Testis (tissue), 3 donors: Measurements from ENCODE around the gene DIDO1. TPM values are rescaled to one million over a fixed set of nuclear protein-coding genes. Genes with fewer than 3 reads are reported as not detected.

Experiments used
- DNase-seq: peaks from one replicate; pipeline ENCODE4 v3.0.0-alpha.2; 2019
- H3K27ac ChIP-seq, 2 donors: fragments of 200-600 bp; sonication (generic); one replicate each; pipeline ENCODE4 v1.5.1; 2019
- H3K27me3 ChIP-seq: fragments of 200-600 bp; sonication (generic); one replicate; pipeline ENCODE4 v1.5.1; 2019
- H3K36me3 ChIP-seq: fragments of 200-600 bp; sonication (generic); one replicate; pipeline ENCODE4 v1.5.1; 2017; ENCODE audit warnings: low read depth; ENCODE audit errors: missing control alignments
- H3K4me1 ChIP-seq: fragments of 200-600 bp; sonication (generic); one replicate; pipeline ENCODE4 v1.5.1; 2019
- H3K4me3 ChIP-seq, 2 donors: fragments of 200-600 bp; sonication (generic); one replicate each; pipeline ENCODE4 v1.5.1; 2017 to 2019
- H3K9me3 ChIP-seq: fragments of 200-600 bp; sonication (generic); one replicate; pipeline ENCODE4 v1.5.1; 2017
- POLR2A ChIP-seq: fragments of 450-650 bp; IDR thresholded peaks from one replicate; pipeline ENCODE4 v1.6.1; 2017; ENCODE audit warnings: antibody characterized with exemption, mild to moderate bottlenecking, moderate library complexity
- WGBS, 2 donors: methylation state at CpG; one replicate each; pipeline ENCODE4 v1.1.5; 2018; 5-methylcytosine and 5-hydroxymethylcytosine counted together
- intact Hi-C: fragments of 100-400 bp; cut with DNase I; formaldehyde crosslinking; loops from one replicate; pipeline ENCODE4 v1.15.1; 2023; ENCODE audit warnings: low total_unique reads
- polyA plus RNA-seq: library from polyadenylated mRNA; stranded (reverse); fragments of 350-450 nt; fragmentation: Illumina TruSeq; extraction: RNeasy Lipid Tissue Mini Kit (QIAGEN cat#74804); gene quantifications from one replicate; pipeline ENCODE4 v1.2.3, GENCODE V29; 2014; ENCODE audit warnings: low read depth, low replicate concordance; ENCODE audit not compliant: insufficient read depth
- total RNA-seq, 2 donors: library from RNA; depleted of rRNA; stranded (reverse); fragments of >200 nt; gene quantifications; one replicate each; pipeline ENCODE4 v1.2.3, GENCODE V29; 2016
- TF ChIP-seq, protein P1 (sequence below), 3 experiments: fragments of 450-650 bp in 2 of 3; fragments of 200-600 bp in 1 of 3; sonication (generic) in 1 of 3; IDR thresholded peaks; one replicate each; pipeline ENCODE4 v1.5.1; 2016 to 2019; ENCODE audit warnings: antibody characterized with exemption in 3 of 3, mild to moderate bottlenecking in 2 of 3, moderate library complexity in 1 of 3

The DIDO1 gene
- total and polyA plus RNA-seq, 3 donors from 2014 or later: 50.5 to 99.7 (median 98.6) TPM

DNA sequence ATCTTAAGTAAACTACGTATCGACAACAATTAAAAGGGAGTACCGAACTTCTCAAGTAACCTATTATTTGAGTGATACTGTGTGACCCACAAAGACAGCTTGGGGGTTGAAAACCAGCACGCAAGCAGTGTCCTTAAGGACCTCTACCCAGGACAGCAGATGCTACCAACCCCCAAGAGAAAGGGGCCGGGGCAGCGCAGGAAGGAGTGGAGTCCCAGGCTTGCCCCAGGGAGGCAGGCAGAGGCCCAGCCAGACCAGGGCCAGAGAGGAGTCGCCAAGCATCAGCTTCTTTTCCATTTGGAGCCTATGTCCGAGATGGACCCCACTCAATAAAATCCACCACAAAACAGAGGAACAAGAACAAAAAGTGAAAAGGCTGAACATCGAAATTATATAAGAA, 11.9 kb downstream of the DIDO1 start:
- Histone ChIP-seq H3K9me3 (no peaks in the 10 kb centered on the region), H3K4me3 (no peak overlapping the region), H3K36me3 (no peaks in the 10 kb centered on the region), H3K4me1 (peaks cover 16% of the 10 kb centered on the region), H3K27ac (no peak overlapping the region), H3K27me3 (no peaks in the 10 kb centered on the region)
- WGBS, 2 donors: 73 to 74% methylated on average over 9 of the region's 9 CpGs
- TF ChIP-seq, protein P1, sequence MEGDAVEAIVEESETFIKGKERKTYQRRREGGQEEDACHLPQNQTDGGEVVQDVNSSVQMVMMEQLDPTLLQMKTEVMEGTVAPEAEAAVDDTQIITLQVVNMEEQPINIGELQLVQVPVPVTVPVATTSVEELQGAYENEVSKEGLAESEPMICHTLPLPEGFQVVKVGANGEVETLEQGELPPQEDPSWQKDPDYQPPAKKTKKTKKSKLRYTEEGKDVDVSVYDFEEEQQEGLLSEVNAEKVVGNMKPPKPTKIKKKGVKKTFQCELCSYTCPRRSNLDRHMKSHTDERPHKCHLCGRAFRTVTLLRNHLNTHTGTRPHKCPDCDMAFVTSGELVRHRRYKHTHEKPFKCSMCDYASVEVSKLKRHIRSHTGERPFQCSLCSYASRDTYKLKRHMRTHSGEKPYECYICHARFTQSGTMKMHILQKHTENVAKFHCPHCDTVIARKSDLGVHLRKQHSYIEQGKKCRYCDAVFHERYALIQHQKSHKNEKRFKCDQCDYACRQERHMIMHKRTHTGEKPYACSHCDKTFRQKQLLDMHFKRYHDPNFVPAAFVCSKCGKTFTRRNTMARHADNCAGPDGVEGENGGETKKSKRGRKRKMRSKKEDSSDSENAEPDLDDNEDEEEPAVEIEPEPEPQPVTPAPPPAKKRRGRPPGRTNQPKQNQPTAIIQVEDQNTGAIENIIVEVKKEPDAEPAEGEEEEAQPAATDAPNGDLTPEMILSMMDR (IDR thresholded peaks at IDR 0.05): no peak
- no peak for TF ChIP-seq POLR2A
- intact Hi-C loops: no loop called here
- DNase-seq: no peak

DNA sequence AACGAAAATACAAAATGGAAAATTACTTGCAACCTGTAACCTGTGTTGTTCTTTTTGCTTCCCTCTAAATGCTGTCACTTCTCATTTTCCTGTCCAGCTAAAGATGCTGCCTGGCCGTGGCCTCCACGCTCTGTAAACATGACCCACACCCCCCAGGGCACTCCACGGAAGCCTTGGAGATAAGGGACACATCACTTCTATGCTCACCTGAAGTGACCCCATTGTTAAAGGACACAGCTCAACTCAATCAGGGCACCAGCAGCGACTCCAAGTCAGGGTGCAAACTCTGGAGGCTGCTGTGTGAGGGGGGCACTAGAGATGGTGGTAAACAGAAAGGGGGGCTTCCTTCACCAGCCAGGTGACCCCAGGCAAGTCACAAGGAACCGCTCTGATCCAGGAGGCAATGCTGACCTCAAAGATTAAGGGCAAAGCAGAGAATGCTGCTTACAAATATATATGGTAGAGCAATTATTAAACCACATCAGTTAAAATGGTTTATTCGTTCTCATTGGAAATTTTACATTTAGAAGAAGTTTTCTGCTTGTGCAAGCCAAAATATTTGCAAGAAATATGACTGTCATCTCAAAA, 13.2 kb downstream of the DIDO1 start:
- Histone ChIP-seq H3K27me3 (no peaks in the 10 kb centered on the region), H3K27ac (no peak overlapping the region), H3K4me3 (no peak overlapping the region), H3K36me3 (no peaks in the 10 kb centered on the region), H3K9me3 (no peaks in the 10 kb centered on the region), H3K4me1 (peaks cover 16% of the 10 kb centered on the region)
- intact Hi-C loops: no loop called here
- TF ChIP-seq POLR2A: no peak
- TF ChIP-seq, protein P1 (IDR thresholded peaks at IDR 0.05): no peak
- WGBS, 2 donors: 74 to 77% methylated on average over 7 of the region's 7 CpGs
- no peak for DNase-seq

DNA sequence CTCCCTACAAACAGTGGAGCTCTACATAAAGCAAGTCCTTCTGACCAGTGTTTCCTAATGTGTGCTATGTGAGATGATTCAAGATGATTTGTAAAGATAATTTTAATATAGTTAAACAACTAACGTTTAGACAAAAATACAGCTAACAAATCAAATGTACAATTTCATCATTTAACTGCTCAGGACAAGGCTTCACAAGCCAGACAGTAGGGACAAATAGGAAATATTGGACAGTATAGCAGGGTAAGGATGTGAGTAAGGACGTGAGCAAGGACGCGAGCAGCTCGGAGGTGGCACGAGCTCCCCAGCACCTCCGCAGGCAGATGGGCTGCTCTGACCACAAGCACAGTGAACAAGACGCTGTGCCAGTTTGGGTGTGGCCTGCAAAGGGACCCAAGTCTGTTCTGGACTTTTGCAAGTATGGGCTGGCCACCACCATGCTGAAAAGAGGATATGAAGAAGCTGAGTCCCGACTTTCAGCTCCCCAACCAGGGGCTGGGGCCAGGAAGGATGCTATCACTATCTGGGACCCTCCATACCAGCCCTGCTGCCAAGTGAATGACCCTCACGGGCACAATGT, 14.5 kb downstream of the DIDO1 start:
- Histone ChIP-seq H3K27ac (no peak overlapping the region), H3K27me3 (no peaks in the 10 kb centered on the region), H3K36me3 (no peaks in the 10 kb centered on the region), H3K4me3 (no peak overlapping the region), H3K4me1 (peaks cover 14% of the 10 kb centered on the region), H3K9me3 (no peaks in the 10 kb centered on the region)
- no peak for TF ChIP-seq POLR2A
- TF ChIP-seq, protein P1 (IDR thresholded peaks at IDR 0.05): no peak
- intact Hi-C loops: no loop called here
- WGBS, 2 donors: 83 to 87% methylated on average over 10 of the region's 10 CpGs
- DNase-seq: no peak

DNA sequence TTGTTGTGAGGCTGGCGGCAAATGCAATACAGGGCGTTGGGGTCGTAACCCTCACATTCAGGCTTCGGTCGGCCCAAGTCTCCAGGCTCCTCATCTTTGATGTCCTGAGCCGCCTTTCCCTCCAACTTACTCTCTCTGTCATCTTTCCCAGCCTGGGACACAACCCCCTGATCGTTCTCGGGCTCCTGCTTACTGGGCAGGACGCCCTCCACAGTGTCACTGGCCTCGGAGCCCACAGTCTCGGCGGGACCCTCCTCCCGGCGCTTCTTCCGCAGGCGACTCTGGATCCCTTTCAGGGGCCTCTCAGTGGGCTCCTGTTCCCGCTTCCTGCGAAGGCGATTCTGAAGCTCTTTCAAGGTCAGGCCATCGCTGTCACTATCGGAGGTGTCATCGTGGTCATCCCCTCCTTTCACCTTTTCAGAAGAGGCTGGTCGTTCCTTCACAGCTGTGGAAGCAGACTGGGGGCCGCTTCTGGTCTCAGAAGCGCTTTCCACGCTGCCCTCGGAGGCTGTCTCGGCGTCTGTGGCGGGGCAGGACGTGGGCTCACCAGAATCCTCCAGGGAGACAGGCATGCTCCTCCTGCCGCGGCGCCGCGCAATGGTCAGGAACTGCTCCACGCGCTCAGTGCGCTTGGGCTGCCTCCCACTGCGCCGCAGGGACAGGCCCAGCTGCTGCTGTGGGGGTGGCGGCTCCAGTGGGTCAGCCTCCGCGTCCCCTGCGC, 15.4 kb downstream of the DIDO1 start:
- no peak for DNase-seq
- no peak for TF ChIP-seq POLR2A
- TF ChIP-seq, protein P1 (IDR thresholded peaks at IDR 0.05): no peak
- WGBS, 2 donors: 92 to 94% methylated on average over 20 to 45 of the region's 45 CpGs
- Histone ChIP-seq H3K4me1 (peaks cover 9% of the 10 kb centered on the region), H3K36me3 (no peaks in the 10 kb centered on the region), H3K27ac (no peak overlapping the region), H3K4me3 (no peak overlapping the region), H3K27me3 (no peaks in the 10 kb centered on the region), H3K9me3 (no peaks in the 10 kb centered on the region)
- intact Hi-C loops: no loop called here
